Upper lobe of right lung (tissue), 1 donor: ENCODE measurements around the gene PHTF2. TPM values are rescaled to one million over a fixed set of nuclear protein-coding genes. Genes with fewer than 3 reads are reported as not detected.

Source experiments
- ATAC-seq: fragments of 200-7000 bp; cut with Tn5 transposase; one replicate; pipeline ENCODE4 v1.9.1; 2020; ENCODE audit warnings: mild to moderate bottlenecking, moderate library complexity
- DNase-seq: peaks from one replicate; pipeline ENCODE4 v3.0.0-alpha.2; 2020
- H3K27ac ChIP-seq: fragments of 200-600 bp; one replicate; pipeline ENCODE4 v1.8.0; 2022
- H3K27me3 ChIP-seq: fragments of 200-600 bp; one replicate; pipeline ENCODE4 v1.8.0; 2022; ENCODE audit warnings: mild to moderate bottlenecking
- H3K36me3 ChIP-seq: fragments of 200-600 bp; one replicate; pipeline ENCODE4 v1.8.0; 2022
- H3K4me1 ChIP-seq: fragments of 200-600 bp; one replicate; pipeline ENCODE4 v1.8.0; 2022
- H3K4me3 ChIP-seq: fragments of 200-600 bp; one replicate; pipeline ENCODE4 v1.8.0; 2022; ENCODE audit warnings: mild to moderate bottlenecking
- H3K9me3 ChIP-seq: fragments of 200-600 bp; one replicate; pipeline ENCODE4 v1.8.0; 2022
- intact Hi-C: fragments of 100-400 bp; cut with DNase I; formaldehyde crosslinking; loops from one replicate; pipeline ENCODE4 v1.11.0; 2022
- total RNA-seq: library from RNA; stranded (reverse); fragmentation: NEBNext Ultra II Directional; extraction: Animal tissue kit (Norgen Biotek cat#: 25700); gene quantifications from one replicate; pipeline ENCODE4 v1.2.1, GENCODE V29; 2021
- TF ChIP-seq, protein P1 (sequence below): fragments of 200-600 bp; IDR thresholded peaks from one replicate; pipeline ENCODE4 v1.8.0; 2022; ENCODE audit warnings: antibody characterized with exemption
- donor health status: DM: no; HTN: yes; CAD: no; lungs with severe emphysema.

PHTF2 gene
- total RNA-seq, 1 donor from 2014 or later, result 14.4 TPM

DNA sequence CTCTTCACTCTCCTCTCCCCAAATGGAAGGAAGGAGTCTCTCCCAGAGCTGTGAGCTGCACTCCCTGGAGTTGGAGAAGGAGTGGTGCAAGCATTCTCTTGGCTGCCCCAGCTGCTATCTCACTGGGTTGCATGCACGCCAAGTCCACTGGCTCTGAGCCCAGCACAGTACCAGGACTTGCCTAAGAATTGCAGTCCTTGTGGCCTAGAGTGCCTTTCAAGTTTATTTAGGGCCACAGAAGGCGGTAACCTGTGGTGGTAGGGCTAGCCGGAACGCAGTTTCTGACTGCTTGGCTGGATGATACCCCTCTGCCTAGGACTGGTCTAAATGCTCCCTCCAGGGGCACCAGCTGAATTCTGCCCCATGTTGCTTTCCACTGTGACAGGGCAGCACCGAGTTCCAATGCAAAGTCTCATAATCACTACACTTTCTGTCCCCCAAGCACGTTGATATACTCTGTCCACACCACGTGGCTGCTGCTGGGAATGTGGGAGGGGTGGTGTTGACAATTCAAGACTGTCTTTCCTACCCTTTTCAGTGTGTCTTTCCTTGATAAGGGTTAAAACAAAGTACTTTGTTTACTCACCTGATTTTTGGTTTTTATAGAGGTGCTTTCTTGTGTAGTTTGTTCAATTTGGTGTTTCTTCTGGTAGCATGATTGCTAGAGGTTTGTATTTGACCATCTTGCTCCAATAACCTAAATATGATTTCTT, 57.0 kb downstream of the PHTF2 start:
- TF ChIP-seq, protein P1, sequence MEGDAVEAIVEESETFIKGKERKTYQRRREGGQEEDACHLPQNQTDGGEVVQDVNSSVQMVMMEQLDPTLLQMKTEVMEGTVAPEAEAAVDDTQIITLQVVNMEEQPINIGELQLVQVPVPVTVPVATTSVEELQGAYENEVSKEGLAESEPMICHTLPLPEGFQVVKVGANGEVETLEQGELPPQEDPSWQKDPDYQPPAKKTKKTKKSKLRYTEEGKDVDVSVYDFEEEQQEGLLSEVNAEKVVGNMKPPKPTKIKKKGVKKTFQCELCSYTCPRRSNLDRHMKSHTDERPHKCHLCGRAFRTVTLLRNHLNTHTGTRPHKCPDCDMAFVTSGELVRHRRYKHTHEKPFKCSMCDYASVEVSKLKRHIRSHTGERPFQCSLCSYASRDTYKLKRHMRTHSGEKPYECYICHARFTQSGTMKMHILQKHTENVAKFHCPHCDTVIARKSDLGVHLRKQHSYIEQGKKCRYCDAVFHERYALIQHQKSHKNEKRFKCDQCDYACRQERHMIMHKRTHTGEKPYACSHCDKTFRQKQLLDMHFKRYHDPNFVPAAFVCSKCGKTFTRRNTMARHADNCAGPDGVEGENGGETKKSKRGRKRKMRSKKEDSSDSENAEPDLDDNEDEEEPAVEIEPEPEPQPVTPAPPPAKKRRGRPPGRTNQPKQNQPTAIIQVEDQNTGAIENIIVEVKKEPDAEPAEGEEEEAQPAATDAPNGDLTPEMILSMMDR, result no peak
- no peaks in the 10 kb centered on the region for H3K9me3 ChIP-seq
- DNase-seq, result peak; percentile 73
- intact Hi-C loops, result no loop called here
- H3K27ac ChIP-seq, result no peak overlapping the region
- H3K4me1 ChIP-seq, result peaks cover 5% of the 10 kb centered on the region
- H3K36me3 ChIP-seq, result no peaks in the 10 kb centered on the region
- ATAC-seq, result peak; percentile 71
- H3K27me3 ChIP-seq, result no peaks in the 10 kb centered on the region
- H3K4me3 ChIP-seq, result no peak overlapping the region

DNA sequence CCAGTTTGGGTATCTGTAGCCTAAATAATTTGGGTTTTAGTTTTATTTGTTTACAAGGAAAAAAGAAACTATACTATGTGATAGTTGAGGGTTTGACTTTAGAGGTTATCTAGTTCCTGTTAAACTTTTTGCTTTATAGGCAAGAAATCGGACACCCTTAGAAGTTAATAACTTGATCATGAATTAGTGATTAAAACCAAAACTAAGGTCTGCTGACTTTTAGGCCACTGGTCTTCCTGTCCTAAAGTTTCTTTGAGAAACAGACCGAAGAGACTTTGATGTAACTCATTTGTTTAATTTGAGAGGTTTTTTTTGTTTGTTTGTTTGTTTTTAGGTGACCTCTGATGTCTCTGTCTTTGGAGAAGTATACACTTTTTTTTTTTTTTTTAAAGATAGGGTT, 59.7 kb downstream of the PHTF2 start:
- DNase-seq (no peak), ATAC-seq (no peak)
- no peak overlapping the region for H3K27ac ChIP-seq
- no peak overlapping the region for H3K4me3 ChIP-seq
- H3K4me1 ChIP-seq, result peaks cover 5% of the 10 kb centered on the region
- H3K27me3 ChIP-seq, result no peaks in the 10 kb centered on the region
- intact Hi-C loops, result no loop called here
- TF ChIP-seq, protein P1, result no peak
- H3K9me3 ChIP-seq, result no peaks in the 10 kb centered on the region
- no peaks in the 10 kb centered on the region for H3K36me3 ChIP-seq

DNA sequence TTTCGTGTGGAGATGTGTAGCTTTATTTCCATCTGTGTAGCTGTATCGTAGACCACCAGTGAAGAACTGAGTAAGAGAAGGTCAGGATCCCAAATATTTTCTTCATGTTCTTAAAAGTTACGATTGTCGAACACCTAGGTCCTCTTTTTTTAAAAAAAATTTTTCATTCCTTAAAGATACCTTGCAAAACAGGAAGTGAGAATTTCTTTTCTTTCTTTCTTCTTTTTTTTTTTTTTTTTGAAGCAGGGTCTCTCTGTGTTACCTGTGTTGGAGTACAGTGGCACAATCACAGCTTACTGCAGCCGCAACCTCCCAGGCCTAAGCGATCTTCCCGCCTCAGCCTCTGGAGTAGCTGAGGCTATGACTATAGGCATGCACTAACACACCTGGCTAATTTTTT, 60.8 kb downstream of the PHTF2 start:
- TF ChIP-seq, protein P1, result no peak
- ATAC-seq, result no peak
- Histone ChIP-seq H3K27ac (no peak overlapping the region), H3K4me1 (peaks cover 5% of the 10 kb centered on the region), H3K9me3 (no peaks in the 10 kb centered on the region), H3K36me3 (no peaks in the 10 kb centered on the region), H3K27me3 (no peaks in the 10 kb centered on the region), H3K4me3 (no peak overlapping the region)
- DNase-seq, result no peak
- intact Hi-C loops, result no loop called here

DNA sequence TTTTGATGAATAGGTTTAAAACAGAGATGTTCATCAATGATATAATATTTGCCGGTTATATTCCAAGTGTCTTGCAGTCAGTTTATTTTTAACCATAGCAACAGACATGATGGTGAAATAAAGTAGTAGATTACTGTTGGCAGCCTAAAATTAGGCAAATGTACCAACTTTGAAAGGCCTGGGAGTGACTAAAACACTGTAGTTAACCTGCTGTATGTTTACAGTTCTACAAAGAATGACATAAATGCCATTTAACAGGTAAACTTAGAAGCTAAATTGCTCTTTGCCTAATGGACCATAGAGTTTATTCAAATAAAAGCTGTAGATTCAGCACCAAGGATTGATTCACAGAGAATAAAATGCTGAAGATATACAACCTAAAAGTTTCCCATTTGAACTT, 64.1 kb downstream of the PHTF2 start:
- DNase-seq (no peak), ATAC-seq (no peak)
- Histone ChIP-seq H3K4me3 (no peak overlapping the region), H3K9me3 (no peaks in the 10 kb centered on the region), H3K27ac (no peak overlapping the region), H3K4me1 (peaks cover 6% of the 10 kb centered on the region), H3K27me3 (no peaks in the 10 kb centered on the region), H3K36me3 (no peaks in the 10 kb centered on the region)
- TF ChIP-seq, protein P1, result no peak
- intact Hi-C loops, result no loop called here

DNA sequence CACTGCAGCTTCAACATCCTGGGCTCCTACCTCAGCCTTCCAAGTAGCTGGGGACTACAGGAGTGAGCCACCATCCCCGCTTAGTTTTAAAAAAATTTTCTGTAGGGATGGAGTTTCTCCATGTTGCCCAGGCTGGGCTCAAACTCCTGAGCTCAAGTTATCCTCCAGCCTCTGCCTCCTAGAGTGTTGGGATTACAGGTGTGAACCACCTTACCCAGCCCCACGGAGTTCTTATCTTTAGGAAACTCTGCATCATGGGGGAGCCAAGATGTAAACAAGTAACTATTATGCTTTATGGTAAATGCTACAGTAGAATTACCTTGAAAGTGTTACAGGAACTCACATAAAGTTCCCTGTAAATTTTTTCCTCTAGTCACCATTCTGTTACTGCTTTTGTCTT, 65.3 kb downstream of the PHTF2 start:
- H3K4me1 ChIP-seq, result peaks cover 5% of the 10 kb centered on the region
- ATAC-seq (no peak), DNase-seq (no peak)
- no peak overlapping the region for H3K27ac ChIP-seq
- intact Hi-C loops, result no loop called here
- H3K36me3 ChIP-seq, result no peaks in the 10 kb centered on the region
- H3K4me3 ChIP-seq, result no peak overlapping the region
- no peaks in the 10 kb centered on the region for H3K9me3 ChIP-seq
- TF ChIP-seq, protein P1, result no peak
- H3K27me3 ChIP-seq, result no peaks in the 10 kb centered on the region

DNA sequence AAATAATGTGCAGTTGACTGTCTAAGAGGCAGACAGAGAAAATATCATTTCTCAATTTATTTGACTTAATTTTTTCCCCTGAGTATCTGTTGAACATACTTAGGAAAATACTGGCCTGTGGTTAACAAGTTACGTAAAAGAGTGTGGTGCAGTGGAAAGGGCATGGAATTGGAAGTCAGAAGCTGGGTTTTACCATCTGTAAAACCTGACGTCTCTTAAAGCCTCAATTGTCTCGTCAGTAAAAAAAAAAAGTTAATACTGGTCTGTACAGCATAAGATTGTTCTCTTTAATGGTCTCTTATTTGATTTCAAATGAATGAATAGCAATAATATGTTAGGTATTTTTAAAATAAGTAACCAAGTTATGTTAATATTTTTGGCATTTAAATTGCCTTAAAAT, 67.8 kb downstream of the PHTF2 start:
- H3K9me3 ChIP-seq, result peaks cover 3% of the 10 kb centered on the region
- TF ChIP-seq, protein P1, result no peak
- H3K4me1 ChIP-seq, result peaks cover 5% of the 10 kb centered on the region
- DNase-seq, result no peak
- H3K27me3 ChIP-seq, result no peaks in the 10 kb centered on the region
- H3K4me3 ChIP-seq, result no peak overlapping the region
- intact Hi-C loops, result no loop called here
- no peaks in the 10 kb centered on the region for H3K36me3 ChIP-seq
- H3K27ac ChIP-seq, result no peak overlapping the region
- no peak for ATAC-seq
